GM18526 (cell line): ENCODE measurements around the gene KICS2.

Experiments used
- POLR2A ChIP-seq: IDR thresholded peaks from 3 replicates; pipeline ENCODE4 v1.6.1; 2011; ENCODE audit not compliant: insufficient read length; ENCODE audit errors: extremely low read depth

KICS2 gene

GRCh38 chr12:64229240-64229639 lies 7.1 kb upstream of the KICS2 start:
- TF ChIP-seq POLR2A, result no peak

- no peak for TF ChIP-seq POLR2A
These were observed 3.5 kb upstream of the KICS2 start for GRCh38 chr12:64225626-64226025.

GRCh38 chr12:64221651-64222008 lies 466 bp downstream of the KICS2 start:
- no peak for TF ChIP-seq POLR2A

GRCh38 chr12:64220046-64220445 lies 2.0 kb downstream of the KICS2 start:
- no peak for TF ChIP-seq POLR2A

GRCh38 chr12:64219145-64219544 lies 3.0 kb downstream of the KICS2 start:
- TF ChIP-seq POLR2A, result no peak

- no peak for TF ChIP-seq POLR2A
These were observed 3.5 kb downstream of the KICS2 start for GRCh38 chr12:64218597-64218996.

GRCh38 chr12:64216239-64216638 lies 5.9 kb downstream of the KICS2 start:
- TF ChIP-seq POLR2A, result no peak

GRCh38 chr12:64212119-64212746 lies 9.9 kb downstream of the KICS2 start:
- no peak for TF ChIP-seq POLR2A

- no peak for TF ChIP-seq POLR2A
These were observed 14.6 kb downstream of the KICS2 start for GRCh38 chr12:64207453-64207852.

- TF ChIP-seq POLR2A, result no peak
These were observed 16.6 kb downstream of the KICS2 start for GRCh38 chr12:64205542-64205941.

GRCh38 chr12:64203775-64204174 lies 18.3 kb downstream of the KICS2 start:
- no peak for TF ChIP-seq POLR2A

GRCh38 chr12:64203036-64203435 lies 19.1 kb downstream of the KICS2 start:
- no peak for TF ChIP-seq POLR2A

GRCh38 chr12:64194333-64195149 lies 27.6 kb downstream of the KICS2 start:
- TF ChIP-seq POLR2A, result no peak

- TF ChIP-seq POLR2A, result no peak
These were observed 28.2 kb downstream of the KICS2 start for GRCh38 chr12:64193931-64194330.

GRCh38 chr12:64192644-64193444 lies 29.3 kb downstream of the KICS2 start:
- TF ChIP-seq POLR2A, result no peak

GRCh38 chr12:64190140-64190539 lies 32.0 kb downstream of the KICS2 start:
- TF ChIP-seq POLR2A, result no peak

GRCh38 chr12:64189530-64189929 lies 32.6 kb downstream of the KICS2 start:
- no peak for TF ChIP-seq POLR2A

- TF ChIP-seq POLR2A, result no peak
These were observed 34.3 kb downstream of the KICS2 start for GRCh38 chr12:64187794-64188193.
